Mononuclear cell (primary cell): ENCODE results near the gene MMS19. TPM values are rescaled to one million over a fixed set of nuclear protein-coding genes. Genes with fewer than 3 reads are reported as not detected.
"Not testable (repeated sequence)": the region's sequence is repeated elsewhere in the genome, so short reads cannot be mapped to it uniquely, and the experiment has no call there.

Experiments used
- H3K27me3 ChIP-seq: 2 replicates; pipeline ENCODE4 v1.6.0; 2011; ENCODE audit warnings: low read length, control low read depth; ENCODE audit not compliant: insufficient read depth
- H3K4me1 ChIP-seq: 2 replicates; pipeline ENCODE4 v1.5.1; 2011; ENCODE audit warnings: mild to moderate bottlenecking, low read length, control low read depth; ENCODE audit not compliant: insufficient read depth
- H3K4me3 ChIP-seq: 2 replicates; pipeline ENCODE4 v1.5.1; 2011; ENCODE audit warnings: mild to moderate bottlenecking, low read length, moderate library complexity
- H3K9me3 ChIP-seq: 2 replicates; pipeline ENCODE4 v1.5.1; 2011; ENCODE audit warnings: low read depth, mild to moderate bottlenecking, control low read depth, low read length
- total RNA-seq: library from RNA; depleted of rRNA; stranded (reverse); fragments of >200 nt; gene quantifications from one replicate; pipeline ENCODE4 v1.2.3, GENCODE V29; 2012

Gene MMS19
- total RNA-seq, 1 donor, result 30.2 TPM

- Histone ChIP-seq H3K4me1 (no peaks in the 10 kb centered on the region), H3K27me3 (no peaks in the 10 kb centered on the region), H3K4me3 (no peak overlapping the region), H3K9me3 (no peaks in the 10 kb centered on the region)
Measured at GRCh38 chr10:97534746-97535367, 36.6 kb upstream of the MMS19 start.

- Histone ChIP-seq H3K27me3 (no peaks in the 10 kb centered on the region), H3K4me1 (no peaks in the 10 kb centered on the region), H3K9me3 (no peaks in the 10 kb centered on the region)
Measured at GRCh38 chr10:97533888-97534287, 35.7 kb upstream of the MMS19 start.

DNA sequence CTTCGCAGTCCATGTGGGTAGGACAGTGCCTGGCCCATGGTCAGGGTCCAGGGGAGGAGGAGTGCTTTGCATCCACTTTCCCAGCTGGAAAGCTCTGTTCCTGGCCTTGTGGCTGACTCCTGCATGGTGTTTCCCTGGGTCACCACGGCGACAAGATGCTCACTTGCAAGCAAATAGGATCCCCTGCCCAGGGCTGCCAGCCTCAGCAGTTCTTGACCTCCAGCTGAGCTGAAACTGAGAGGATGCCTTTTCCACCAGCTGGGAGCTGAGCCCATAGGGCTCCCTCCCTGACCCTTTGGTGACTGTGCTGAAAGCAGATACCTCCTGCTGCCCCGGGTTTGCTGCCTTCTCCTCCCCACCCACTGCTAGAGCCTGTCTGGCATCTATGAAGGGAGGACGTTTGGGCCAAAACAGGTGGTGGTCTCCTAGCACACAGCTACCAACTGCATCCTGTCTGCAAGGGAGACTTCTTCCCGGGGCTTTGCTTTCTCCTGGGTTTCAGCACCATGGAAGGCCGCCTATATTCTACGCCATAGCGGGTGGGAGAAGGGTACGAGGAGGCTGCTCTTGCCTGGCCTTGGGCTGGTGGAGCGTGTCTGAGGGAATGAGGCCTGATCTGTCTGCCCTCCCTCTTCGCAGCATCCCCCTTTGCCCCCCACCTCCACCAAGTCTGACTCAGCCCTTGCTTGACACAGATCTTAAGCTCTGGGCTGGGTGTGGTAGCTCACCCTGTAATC, 34.9 kb upstream of the MMS19 start:
- H3K9me3 ChIP-seq, result no peaks in the 10 kb centered on the region
- no peak overlapping the region for H3K4me3 ChIP-seq
- no peaks in the 10 kb centered on the region for H3K27me3 ChIP-seq
- H3K4me1 ChIP-seq, result no peaks in the 10 kb centered on the region

More at GRCh38 chr10:97533888-97534287, 35.7 kb upstream of the MMS19 start:
- no peak overlapping the region for H3K4me3 ChIP-seq

GRCh38 chr10:97531401-97531986, 33.3 kb upstream of the MMS19 start:
- no peaks in the 10 kb centered on the region for H3K4me1 ChIP-seq
- no peaks in the 10 kb centered on the region for H3K27me3 ChIP-seq
- H3K4me3 ChIP-seq, result no peak overlapping the region
- H3K9me3 ChIP-seq, result no peaks in the 10 kb centered on the region

GRCh38 chr10:97529685-97530465, 31.7 kb upstream of the MMS19 start:
- Histone ChIP-seq H3K4me1 (no peaks in the 10 kb centered on the region), H3K27me3 (no peaks in the 10 kb centered on the region), H3K4me3 (no peak overlapping the region), H3K9me3 (no peaks in the 10 kb centered on the region)

DNA sequence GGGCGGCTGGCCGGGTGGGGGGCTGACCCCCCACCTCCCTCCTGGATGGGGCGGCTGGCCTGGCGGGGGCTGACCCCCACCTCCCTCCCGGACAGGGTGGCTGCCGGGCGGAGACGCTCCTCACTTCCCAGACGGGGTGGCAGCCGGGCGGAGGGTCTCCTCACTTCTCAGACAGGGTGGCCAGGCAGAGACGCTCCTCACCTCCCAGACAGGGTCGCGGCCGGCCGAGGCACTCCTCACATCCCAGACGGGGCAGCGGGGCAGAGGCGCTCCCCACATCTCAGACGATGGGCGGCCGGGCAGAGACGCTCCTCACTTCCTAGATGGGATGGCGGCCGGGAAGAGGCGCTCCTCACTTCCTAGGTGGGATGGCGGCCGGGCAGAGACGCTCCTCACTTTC, 30.7 kb upstream of the MMS19 start:
- H3K4me1 ChIP-seq, H3K9me3 ChIP-seq, H3K27me3 ChIP-seq, H3K4me3 ChIP-seq: not testable (repeated sequence)

DNA sequence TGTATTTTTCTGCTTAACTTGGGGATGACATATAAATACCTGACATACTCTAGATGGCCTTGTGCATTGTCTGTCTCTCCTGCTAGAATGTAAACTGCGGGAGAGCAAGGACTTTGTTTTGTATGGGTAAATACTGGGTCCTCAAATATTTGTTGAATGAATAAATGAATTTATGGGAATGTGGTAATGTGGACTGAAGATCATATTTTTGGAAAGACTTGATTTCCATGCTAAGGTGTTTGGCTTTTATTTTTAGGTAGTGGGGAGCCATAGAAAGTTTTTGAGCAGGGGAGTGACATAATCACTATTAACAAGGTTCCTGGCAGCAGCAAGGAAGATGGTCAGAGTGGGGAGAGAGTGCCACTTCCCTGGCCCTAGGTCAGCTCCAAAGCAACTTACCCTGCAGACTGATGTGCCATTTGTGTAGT, 27.5 kb upstream of the MMS19 start:
- Histone ChIP-seq H3K27me3 (no peaks in the 10 kb centered on the region), H3K9me3 (no peaks in the 10 kb centered on the region), H3K4me1 (no peaks in the 10 kb centered on the region), H3K4me3 (no peak overlapping the region)

- Histone ChIP-seq H3K4me1 (no peaks in the 10 kb centered on the region), H3K9me3 (no peaks in the 10 kb centered on the region), H3K27me3 (no peaks in the 10 kb centered on the region), H3K4me3 (no peak overlapping the region)
Measured at GRCh38 chr10:97525086-97525485, 26.9 kb upstream of the MMS19 start.

GRCh38 chr10:97522937-97523336, 24.7 kb upstream of the MMS19 start:
- Histone ChIP-seq H3K9me3 (no peaks in the 10 kb centered on the region), H3K4me1 (no peaks in the 10 kb centered on the region), H3K27me3 (no peaks in the 10 kb centered on the region), H3K4me3 (no peak overlapping the region)

DNA sequence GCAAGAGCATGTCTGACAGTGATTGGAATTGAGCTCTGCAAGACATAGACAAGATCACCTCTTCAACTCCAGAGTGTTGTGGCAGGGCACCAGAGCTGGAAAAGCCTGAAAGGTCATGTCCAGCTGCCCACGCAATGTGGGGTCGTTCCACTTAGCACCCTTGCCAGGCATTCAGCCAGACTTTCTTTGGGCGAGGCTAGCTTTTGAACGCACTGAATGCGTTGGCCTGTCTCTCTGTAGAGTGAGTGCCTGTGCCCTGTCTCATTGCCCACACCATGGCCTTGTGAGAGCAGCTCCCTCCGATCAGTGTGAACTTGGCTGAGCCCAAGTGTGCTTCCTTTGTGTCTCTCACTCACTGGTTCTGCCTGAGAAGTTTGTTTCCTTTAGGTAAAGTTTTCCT, 23.8 kb upstream of the MMS19 start:
- Histone ChIP-seq H3K4me1 (no peaks in the 10 kb centered on the region), H3K9me3 (no peaks in the 10 kb centered on the region), H3K4me3 (no peak overlapping the region), H3K27me3 (no peaks in the 10 kb centered on the region)

DNA sequence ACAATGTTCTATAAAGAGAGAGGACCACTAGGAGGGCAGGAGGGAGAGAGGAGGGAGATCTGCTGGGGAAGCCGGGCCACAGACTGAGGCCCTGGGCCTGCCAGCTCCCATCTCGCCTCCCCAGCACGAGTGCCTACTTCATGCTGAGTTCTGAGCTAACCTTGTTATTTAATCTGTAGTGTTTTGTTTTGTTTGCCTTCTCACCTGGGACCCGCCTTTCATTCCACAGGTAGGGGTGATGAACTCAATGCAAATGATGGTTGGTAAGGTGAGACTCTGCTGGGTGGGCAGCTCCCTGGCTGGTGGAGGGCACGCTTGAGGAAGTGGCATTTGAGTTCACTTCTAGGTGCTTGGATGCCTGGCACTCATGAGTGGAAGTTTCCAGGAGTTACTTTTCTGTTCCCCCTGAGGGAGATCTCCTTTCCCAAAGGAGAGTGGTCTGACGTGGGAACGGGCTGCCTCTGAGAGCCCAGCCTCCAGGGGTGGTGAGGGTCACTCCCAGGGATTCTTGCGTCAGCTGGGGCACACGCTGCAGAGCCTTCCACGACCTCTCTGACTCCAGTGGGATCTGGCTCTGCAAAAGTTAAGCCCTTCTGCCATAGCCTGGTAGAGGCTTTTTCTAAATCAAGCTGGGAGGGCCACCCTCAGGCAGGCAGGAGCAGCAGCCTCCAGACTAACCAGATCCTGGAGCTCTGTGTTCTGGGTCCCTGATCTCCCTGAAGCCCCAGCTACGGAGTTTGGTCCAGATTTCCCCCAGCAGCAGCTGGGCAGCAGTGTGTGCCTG, 22.9 kb upstream of the MMS19 start:
- Histone ChIP-seq H3K9me3 (no peaks in the 10 kb centered on the region), H3K4me1 (no peaks in the 10 kb centered on the region), H3K4me3 (no peak overlapping the region), H3K27me3 (no peaks in the 10 kb centered on the region)

DNA sequence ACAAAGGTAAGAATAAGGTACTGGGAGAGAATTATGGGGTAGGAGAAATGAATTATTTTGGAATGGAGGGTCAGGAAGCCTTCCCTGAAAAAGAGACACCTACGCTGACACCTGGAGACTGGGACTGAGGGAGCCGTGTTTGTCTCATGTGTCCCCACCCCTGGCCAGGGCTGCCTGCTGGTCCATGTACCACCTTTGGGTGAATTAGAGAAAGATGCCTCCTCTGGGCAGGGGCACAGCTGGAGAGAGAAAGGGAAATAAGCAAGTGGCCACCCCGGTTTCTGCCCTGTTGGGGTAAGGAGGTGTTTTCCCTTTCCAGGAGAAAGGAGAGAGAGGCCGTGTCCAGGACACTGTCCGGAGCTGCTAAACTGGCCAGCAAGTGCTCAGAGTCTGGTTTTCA, 22.3 kb upstream of the MMS19 start:
- Histone ChIP-seq H3K9me3 (no peaks in the 10 kb centered on the region), H3K4me3 (no peak overlapping the region), H3K4me1 (no peaks in the 10 kb centered on the region), H3K27me3 (no peaks in the 10 kb centered on the region)

- Histone ChIP-seq H3K27me3 (no peaks in the 10 kb centered on the region), H3K4me1 (no peaks in the 10 kb centered on the region), H3K9me3 (no peaks in the 10 kb centered on the region), H3K4me3 (no peak overlapping the region)
Measured at GRCh38 chr10:97519342-97519741, 21.1 kb upstream of the MMS19 start.

GRCh38 chr10:97518301-97519043, 20.2 kb upstream of the MMS19 start:
- no peak overlapping the region for H3K4me3 ChIP-seq
- no peaks in the 10 kb centered on the region for H3K9me3 ChIP-seq
- no peaks in the 10 kb centered on the region for H3K4me1 ChIP-seq
- no peaks in the 10 kb centered on the region for H3K27me3 ChIP-seq
